Pons (tissue), 1 donor: ENCODE measurements around the gene CPSF2.

Experiments
- DNase-seq: peaks from one replicate; pipeline ENCODE4 v3.0.0-alpha.2; 2016; ENCODE audit warnings: low spot score

Gene CPSF2

DNA sequence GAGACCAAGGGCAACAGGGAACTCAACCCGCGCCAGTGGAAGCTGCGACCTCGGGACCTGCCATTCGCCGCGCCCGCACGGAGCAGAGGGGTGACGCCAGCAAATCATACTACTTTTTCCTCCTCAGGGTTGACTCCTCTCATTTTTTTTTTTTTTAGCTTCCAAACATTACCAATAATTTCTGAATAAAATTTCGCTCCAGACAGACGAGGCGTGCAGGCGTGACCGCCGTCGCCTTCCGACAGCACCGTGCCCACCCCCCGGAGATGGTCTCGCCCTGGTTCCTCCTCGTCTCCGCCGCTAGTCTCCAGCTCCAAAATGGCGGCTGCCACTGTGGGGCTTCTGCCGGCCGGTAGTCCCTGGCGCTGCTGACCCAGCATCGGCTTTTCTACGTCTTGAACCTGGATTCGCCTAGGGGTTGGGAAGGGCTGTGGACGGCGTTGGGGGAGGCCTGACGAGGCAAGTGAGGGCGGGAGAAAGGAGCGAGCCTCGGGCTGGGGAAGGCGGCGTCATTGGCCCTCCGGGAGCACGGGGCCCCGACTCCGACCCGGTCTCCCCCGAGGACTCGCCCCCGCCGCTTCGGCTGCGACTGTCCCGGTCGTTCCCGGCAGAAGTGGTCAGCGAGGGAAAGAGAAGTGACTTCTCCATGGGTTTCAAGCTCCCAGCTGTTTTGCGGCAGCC lies at the start of gene CPSF2, which contains the start of gene NDUFB1:
CPSF2 (plus strand) TSS at position 300 of the 681 bp plus-strand sequence. CDS start 9,016 bp downstream, outside the sequence.
NDUFB1 (minus strand) TSS at position 37 of the 681 bp plus-strand sequence. CDS start 4,069 bp downstream, outside the sequence.
- peak; percentile 75 for DNase-seq

DNA sequence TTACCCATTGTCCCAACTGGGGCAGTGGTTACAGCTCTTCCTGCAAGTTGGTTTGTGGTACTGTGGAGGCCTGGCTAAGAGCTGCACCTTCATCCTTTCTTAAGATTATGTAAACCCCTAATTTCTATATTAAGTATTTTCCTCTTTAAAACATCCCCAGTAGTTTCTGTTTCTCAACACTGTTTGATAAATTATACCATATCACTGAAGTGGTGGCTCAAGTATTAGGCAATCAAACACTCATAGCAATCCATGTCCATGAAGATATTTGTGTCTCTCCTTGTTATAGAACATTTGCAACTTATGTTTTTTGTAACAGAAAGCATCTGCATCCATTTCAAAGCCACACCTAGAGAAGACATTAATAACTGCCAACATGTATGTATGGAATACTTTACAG lies 47.2 kb upstream of the CPSF2 start:
- DNase-seq = no peak

DNA sequence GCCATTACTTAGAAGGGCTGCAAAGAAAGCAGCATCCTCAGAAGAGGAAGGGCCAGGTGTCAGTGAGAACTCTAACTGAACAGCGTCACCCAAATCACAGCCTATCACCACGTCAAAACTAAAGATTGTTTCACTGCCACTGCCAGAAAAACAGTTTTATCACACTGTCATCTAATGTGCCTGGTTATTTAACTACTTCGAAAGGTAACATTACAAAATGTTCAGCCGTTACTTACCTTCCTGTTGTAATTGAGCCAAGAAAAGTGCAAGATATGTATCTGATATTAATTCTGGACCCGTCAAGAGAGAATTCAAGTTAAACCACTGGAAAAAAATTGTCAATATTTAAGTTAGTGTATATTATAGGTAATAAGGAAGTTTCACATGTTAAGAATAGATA lies 33.3 kb upstream of the CPSF2 start:
- no peak for DNase-seq

DNA sequence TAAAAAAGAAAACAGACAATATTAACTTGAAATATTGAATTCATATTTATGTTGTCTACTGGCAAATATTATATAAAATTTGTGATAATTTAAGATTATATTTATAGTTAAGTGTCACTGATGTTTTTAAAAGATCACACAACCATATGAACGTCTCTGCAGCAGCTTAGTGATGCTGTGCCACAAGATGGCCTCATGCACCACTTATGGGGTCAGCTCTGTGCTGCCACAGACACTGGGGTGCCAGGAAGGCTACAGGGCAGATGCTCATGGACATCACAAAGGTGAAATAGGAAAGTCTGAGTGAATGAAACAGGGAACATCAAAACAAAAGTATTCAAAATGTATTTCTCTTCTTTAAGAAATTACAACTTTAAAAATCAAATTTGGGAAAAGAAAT lies 28.4 kb upstream of the CPSF2 start:
- peak; percentile 19 for DNase-seq

DNA sequence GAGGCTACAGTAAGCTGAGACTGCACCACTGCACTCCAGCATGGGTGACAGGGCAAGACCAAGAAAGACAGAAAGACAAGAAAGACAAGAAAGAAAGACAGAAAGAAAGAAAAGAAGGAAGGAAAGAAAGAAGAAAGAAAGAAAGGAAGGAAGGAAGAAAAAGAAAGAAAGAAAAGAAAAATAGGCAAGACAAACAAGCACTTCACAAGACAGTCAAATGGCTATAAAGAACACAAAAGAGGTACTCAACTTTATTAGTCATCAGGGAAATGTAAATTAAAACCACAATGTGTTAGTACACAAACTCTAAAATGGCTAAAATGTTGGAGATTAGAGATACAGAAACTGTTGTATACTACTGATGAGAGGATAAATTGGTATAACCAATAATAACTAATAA lies 22.0 kb upstream of the CPSF2 start:
- DNase-seq = no peak

DNA sequence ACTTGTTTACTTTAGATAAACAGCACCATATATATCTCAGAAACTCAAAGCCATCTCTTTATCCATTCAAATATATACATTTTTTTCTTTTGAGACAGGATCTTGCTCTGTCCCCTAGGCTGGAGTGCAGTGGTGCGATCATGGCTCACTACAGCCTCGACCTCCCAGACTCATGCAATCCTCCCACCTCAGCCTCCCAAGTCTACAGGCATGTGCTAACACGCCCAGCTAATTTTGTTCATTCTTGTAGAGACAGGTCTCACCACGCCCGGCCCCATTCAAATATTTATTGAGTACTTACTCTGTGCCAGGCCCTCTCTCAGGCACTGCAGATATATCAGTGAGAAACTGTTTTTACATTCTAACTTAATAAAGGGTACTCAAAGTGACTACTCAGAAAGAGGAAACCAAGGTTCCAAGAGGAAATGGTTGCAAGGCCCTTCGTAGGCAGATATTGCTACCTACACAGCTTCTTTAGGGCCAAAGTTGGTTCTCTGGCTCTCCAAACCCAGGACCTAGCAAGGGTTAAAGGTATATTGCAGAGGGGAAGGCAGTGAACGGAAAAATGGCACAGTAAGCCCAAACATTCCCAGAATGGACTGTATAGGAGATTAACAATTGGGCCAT lies 18.3 kb upstream of the CPSF2 start:
- no peak for DNase-seq

DNA sequence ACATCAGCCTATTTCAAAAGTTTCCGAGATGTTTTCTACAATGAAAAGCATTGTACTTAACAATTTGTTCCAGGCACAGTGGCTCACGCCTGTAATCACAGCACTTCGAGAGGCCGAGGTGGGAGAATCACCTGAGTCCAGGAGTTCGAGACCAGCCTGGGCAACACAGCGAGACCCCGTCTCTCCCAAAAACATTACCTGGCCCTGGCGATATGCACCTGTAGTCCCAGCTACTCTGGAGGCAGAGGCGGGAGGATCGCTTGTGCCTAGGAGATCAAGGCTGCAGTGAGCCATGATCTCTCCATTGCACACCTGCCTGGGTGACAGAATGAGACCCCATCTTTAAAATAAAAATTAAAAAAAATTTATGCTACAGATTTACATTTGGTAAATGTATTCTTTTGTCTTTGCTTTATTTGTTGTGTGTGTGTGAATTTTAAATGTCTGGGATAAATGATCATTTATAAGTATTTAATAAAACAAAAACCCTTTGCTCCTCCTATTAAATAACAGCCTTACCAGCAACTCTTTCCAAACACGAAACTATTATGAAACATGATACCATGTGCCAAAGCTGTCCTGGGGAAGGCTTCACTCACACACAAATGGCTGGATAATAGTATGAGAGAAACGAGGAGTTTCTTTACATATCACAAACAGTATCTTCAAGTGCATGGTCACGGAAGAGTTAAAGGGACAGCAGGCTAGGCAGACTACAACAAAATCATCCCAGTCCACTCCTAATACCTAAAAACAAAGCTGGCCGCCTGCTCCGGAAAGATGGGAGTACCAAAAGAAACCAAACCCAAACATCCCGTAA lies 16.5 kb upstream of the CPSF2 start:
- DNase-seq = no peak

DNA sequence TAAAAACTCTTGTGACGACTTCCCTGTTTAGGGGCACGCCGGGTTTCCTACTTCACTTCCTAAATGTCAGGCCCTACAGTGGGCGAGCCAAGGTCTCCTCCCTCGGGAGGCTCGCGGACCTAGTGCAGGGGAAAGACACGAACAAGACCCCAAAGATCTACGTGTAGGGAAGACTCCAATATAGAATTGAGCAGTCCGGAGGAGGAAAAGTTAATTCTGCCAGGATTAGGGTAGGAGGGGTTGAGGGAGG lies 16.0 kb upstream of the CPSF2 start:
- DNase-seq = no peak

DNA sequence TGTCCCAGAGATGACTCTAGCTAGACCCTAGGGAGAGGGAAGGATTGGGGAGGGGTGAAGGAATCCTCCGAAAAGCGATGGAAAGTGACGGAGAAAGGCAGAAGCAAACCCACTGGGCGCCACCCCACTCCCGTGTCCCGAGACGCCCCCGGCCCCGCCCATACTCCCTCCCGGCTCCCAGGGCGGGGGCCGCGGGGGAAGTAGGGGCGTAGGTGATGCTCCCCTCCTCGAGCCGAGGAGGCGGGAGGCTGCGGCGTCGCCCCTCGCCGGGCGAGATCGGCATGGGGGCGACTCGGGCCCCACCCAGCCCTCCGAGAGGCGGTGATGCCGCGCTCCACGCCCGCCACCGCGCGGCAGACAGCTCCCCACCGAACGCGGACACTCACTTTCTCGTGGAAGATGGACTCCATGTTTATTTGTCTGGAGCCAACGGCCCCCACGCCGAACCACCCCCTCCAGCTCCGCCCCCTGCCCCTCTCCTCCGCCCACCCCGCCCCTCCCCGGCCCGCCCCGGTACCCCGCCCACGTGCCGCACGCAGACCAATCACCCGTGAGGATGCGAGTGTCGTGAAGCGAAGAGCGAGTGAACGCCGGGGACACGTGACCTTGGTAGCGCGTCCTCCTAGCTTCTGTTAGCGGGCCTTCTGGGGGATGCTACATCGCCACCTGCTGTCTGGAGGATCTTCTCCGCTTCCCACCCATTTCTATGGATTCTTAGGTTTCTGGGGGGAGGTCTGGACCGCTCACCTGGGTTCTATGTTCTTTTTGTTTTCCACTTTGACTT lies 15.4 kb upstream of the CPSF2 start, which contains the start of gene ATXN3:
ATXN3 (minus strand) TSS at position 440 of the 784 bp plus-strand sequence; CDS start at position 410, 30 bp downstream.
- DNase-seq = peak; percentile 97

DNA sequence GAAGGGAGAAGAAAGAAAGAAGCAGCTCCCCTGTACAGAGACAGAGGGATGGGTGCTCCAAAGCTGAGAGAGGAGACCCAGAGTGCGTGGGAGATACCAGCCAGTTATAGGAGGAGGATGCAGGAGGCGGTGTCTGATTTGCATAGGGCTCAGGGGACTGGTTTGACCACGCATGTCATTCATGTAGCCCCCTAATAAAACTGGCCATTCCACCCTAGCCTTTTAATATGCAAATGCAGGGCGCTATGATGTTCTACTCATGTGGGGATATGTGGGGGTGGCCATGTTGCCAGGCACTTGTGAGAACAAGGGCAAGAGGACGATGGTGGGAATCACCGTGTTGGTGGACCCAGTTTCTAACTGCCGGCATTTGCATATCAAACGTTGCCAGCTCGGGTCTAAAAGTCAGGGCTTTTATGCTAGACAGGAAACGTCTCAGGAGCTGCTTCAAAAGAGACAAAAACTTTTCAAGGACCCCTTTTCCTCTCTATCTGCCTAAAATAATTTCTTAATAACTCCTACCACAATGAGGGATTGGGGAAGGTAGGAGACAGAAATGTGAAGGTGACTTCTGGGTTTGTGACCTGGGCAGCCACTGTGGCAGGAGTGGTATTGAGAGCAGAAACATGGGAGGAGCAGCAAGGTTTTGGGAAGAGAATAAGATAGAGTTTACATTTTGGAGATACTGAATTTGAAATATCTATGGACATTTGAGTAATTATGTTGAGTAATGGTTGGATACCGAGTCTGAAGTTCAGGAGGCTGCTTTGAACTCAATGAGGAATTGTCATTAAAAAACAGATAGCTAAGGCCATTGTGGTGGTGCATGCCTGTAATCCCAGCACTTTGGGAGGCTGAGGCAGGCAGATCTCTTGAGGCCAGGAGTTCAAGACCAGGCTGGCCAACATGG lies 13.2 kb upstream of the CPSF2 start:
- DNase-seq = no peak

DNA sequence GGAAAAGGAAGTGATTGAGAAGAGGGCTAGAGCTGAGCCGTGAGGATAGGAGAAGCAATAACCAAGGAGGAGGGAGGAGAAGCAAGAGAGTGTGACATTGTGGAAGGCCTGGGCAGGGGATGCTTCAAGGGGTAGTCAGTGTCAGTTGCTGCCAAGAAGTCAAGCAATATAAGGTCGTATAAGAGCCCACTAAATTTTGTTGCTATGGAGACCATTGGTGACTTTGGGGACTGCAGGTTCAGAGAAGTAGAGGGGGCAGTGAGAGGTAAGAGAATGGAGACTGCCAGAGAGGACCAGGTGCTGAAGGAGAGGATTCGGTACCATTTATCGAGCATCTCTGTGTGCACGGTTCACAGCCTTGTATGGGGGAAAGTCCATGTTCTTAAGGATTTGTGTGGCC lies 12.3 kb upstream of the CPSF2 start:
- no peak for DNase-seq

DNA sequence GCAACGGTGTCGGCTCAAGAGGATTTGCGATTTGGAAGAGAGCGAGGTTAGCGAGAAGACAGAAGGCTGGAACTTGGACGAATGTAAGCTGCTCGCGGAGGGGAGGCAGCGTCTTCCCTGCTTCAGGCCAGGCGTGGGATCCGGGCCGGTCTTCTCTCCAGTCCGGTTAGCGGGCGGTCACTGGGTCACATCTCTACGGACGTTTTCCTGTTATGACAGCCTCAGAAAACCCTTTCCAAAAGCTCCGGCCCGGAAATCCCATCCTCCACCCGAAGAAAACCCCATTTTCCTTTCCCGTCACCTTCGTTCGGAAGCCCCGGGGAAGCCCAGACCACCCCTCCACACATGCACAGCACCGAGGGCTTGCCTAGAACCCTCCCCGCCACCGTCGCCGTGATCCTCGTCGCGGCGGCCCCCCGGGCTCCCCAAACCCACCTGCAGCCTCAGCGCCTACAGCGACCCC lies 531 bp upstream of the CPSF2 start:
- peak; percentile 25 for DNase-seq

DNA sequence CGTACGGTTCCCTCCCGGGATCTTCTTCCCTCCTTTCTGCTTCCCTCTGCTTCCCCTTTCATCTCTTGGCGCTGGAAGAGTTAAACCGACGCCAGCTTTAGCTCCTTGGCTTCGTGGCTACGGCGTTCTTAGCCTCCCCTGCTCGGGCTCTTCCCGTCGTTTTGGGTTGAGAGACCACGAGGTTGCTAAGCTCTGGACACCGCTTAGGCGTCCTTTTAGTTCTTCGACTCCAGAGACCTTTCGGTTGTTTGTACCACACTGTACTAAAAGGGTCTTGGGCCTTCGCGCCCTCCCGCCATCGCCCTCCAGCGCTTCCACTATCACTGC lies 545 bp downstream of the CPSF2 start:
- peak; percentile 50 for DNase-seq

DNA sequence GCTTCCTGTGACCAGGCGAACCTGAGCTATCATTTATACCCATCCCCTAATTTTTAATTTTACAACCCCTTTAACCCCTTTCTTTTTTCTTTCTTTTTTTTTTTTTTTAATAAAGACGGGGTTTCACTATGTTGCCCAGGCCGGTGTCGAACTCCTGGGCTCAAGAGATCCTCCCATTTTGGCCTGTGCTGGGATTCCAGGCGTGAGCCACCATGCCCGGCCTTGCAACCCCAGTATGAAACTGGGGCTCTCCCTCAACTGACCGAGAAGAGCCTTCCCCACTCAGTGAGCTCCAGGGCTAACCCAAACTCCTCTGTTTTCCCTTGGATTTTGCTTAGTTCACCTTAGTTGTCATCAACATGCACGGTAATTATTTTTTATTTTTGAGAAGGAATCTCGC lies 992 bp downstream of the CPSF2 start:
- no peak for DNase-seq

DNA sequence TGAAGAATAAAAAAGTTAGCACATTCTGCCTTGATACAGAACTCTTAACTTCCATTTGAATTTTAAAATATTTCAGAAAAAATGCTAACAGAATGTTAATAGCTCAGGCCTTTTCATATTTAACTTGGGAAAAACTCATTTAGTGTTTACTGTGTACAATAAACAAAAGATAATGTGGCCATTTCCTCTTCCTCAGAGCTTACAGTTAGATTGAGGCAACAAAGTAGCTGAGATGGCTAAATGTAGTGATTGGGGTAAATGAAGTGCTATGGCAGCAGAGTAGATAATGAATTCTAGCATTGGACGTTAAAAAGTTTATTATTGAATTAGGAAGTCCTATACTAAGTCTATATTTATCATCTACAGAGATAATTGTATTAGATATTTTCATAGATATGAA lies 12.7 kb downstream of the CPSF2 start:
- DNase-seq = no peak

DNA sequence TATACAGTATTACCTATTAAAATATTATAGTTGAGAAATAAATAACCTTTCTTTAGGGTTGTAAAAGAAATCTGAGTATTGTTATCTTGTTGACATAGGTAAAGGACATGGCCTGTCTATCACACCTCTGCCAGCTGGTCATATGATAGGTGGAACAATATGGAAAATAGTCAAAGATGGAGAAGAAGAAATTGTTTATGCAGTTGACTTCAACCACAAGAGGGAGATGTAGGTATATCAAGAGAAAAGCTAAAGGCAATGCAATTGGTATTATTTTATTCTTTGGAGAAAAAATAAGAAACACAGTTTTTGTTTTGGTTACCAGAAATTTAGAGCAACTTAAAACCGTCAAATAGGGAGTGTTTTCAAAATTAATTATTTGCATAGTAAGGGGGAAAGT lies 13.5 kb downstream of the CPSF2 start:
- DNase-seq = peak; percentile 27

DNA sequence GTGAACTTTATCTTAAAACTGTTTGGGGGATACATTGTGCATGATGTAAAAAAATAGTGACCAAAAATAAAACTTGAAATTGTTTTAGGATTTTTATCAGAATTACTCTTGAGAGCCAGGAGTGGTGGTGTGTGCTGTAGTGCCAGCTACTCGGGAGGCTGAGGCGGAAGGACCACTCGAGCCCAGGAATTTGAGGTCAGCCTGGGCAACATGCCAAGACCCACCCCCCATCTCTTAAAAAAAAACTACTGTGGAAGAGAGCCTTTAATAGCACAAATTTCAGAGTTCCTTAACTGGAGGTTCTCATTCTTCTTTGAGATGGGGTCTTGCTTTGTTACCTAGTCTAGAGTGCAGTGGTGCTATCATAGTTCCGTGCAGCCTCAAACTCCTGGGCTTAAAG lies 21.5 kb downstream of the CPSF2 start:
- DNase-seq = no peak

DNA sequence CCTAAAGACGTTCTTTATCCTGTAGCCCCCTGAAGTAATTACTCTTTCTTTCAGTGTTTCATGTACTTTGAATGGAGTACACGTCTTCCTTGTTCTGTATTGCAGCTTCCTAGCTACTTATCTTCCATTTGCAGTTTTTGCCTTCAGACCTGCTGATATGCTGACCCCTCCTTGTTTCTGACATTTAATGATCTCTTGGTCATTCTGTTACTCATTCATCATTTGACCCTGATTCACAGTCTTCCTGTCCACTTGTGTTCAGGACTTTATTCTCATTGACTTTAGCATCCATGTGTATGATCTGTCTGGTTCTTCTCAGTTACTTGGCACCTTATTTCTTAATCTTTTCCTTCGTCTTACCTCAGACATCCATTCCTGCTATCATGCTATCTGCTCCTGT lies 22.2 kb downstream of the CPSF2 start:
- DNase-seq = no peak

DNA sequence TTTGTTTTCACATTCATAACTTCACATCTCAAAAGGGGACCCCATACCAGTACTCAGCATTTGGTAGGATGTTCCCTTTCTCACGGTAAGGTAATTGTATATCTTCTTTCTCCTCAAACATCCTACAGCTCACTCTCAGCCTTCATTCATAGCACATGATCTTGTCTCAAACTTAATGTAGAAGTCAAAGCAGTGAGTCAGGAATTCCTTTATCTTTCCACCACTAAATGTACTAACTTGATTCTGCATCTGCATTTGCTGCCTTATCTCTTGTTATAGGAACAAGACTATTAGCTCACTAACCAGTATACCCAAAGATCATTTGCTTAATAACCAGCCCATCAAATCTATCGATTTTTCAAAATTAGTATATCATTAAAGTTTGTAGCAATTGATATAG lies 22.9 kb downstream of the CPSF2 start:
- no peak for DNase-seq

DNA sequence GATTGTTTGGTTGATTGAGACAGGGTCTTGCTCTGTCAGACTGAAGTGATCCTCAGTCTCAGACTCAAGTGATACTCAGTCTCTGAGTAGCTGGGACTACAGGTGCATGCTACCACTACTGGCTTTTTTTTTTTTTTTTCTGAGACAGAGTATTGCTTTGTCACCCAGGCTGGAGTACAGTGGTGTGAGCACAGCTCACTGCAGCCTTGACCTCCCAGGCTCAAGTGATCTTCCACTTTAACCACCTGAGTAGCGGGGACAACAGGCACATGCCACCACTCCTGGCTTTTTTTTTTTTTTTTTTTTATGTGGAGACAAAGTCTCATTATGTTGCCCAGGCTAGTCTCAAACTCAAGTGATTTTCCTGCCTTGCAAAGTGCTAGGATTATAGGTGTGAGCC lies 31.8 kb downstream of the CPSF2 start:
- no peak for DNase-seq

DNA sequence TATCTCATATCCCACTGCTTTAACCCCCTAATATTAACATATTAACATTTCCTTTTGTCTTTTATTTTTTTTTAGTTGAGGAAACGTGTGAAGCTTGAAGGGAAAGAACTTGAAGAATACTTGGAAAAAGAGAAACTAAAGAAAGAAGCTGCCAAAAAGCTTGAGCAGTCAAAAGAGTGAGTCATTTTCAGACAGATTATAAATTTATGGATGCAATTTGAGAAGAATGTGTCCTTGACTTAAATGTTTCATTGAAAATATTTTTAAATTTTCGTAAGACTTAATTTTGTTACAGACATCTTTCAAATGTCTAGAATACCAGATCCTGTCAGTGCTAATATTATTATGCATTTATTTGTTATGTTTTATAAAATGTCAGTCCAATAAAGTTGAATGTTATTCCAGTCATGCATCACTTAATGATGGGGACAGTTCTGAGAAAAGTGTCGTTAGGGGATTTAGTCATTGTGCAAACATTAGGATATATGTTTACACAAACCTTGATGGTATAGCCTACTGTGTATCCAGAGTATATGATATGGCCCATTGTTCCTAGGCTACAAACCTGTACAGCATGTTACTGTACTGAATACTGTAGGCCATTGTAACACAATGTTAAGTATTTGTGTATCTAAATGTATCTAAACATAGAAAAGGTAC lies 32.6 kb downstream of the CPSF2 start:
- DNase-seq = no peak
